Measurements from ENCODE around the gene PRSS38.

DNA sequence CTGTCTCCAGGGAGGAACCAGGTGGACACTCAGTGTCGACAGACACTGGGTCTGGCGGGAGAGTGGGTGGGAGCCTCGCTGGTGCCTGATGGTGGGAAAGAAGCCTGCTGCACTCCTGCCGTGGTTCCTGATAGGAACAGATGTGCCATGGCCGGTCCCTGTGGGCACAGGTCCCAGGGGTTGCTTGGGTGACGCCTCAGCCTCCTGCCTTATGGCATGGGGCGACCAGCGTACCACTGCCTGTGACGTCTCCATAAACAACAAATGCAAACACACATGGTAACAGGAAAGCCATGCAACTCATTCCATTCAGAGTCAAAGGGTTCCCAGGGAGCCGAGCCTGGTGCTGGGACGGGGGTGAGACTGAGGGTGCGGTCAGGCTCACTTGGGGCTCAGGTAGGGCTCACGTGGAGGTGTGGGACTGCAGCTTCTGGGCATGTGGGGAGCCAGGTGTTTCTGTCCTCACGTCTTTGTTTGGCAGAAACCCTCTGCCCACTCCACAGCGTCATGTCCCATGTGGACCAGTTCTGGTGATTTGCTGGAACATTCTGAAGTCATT, 45.5 kb upstream of the PRSS38 start:
- TF ChIP-seq, protein P1, sequence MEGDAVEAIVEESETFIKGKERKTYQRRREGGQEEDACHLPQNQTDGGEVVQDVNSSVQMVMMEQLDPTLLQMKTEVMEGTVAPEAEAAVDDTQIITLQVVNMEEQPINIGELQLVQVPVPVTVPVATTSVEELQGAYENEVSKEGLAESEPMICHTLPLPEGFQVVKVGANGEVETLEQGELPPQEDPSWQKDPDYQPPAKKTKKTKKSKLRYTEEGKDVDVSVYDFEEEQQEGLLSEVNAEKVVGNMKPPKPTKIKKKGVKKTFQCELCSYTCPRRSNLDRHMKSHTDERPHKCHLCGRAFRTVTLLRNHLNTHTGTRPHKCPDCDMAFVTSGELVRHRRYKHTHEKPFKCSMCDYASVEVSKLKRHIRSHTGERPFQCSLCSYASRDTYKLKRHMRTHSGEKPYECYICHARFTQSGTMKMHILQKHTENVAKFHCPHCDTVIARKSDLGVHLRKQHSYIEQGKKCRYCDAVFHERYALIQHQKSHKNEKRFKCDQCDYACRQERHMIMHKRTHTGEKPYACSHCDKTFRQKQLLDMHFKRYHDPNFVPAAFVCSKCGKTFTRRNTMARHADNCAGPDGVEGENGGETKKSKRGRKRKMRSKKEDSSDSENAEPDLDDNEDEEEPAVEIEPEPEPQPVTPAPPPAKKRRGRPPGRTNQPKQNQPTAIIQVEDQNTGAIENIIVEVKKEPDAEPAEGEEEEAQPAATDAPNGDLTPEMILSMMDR (conservative IDR thresholded peaks at IDR 0.05), result no peak
- no peak for TF ChIP-seq EZH2 (IDR thresholded peaks at IDR 0.05; ENCODE audit: low read depth)
